GM23338 (cell line): Measurements from ENCODE around the gene MAP1B. TPM values are rescaled to one million over a fixed set of nuclear protein-coding genes. Genes with fewer than 3 reads are reported as not detected.

Experiments
- ATAC-seq: fragments of 200-7000 bp; cut with Tn5 transposase; 3 replicates; pipeline ENCODE4 v1.9.1; 2020
- DNase-seq: peaks from one replicate; pipeline ENCODE4 v3.0.0-alpha.2; 2015; ENCODE audit warnings: low spot score
- H2AFZ ChIP-seq: fragments of 200-600 bp; sonication (generic); 2 replicates; pipeline ENCODE4 v1.8.0; 2016; ENCODE audit warnings: antibody characterized with exemption, mild to moderate bottlenecking, moderate library complexity
- H3F3A ChIP-seq: fragments of 200-600 bp; sonication (generic); replicated peaks from 2 replicates; pipeline ENCODE4 v1.8.0; 2017; ENCODE audit warnings: antibody characterized with exemption, mixed run types, low read depth
- H3K27ac ChIP-seq: fragments of 200-600 bp; sonication (generic); 2 replicates; pipeline ENCODE4 v1.6.1; 2016; ENCODE audit warnings: low read depth
- H3K27me3 ChIP-seq: fragments of 200-600 bp; sonication (generic); 2 replicates; pipeline ENCODE4 v1.8.0; 2016; ENCODE audit warnings: mild to moderate bottlenecking, mixed run types, moderate library complexity; ENCODE audit not compliant: insufficient read depth
- H3K36me3 ChIP-seq: fragments of 200-600 bp; sonication (generic); 2 replicates; pipeline ENCODE4 v1.8.0; 2016; ENCODE audit warnings: mild to moderate bottlenecking; ENCODE audit not compliant: insufficient read depth
- H3K4me1 ChIP-seq: fragments of 200-600 bp; sonication (generic); 2 replicates; pipeline ENCODE4 v1.8.0; 2016; ENCODE audit warnings: mild to moderate bottlenecking, moderate library complexity; ENCODE audit not compliant: insufficient read depth
- H3K4me2 ChIP-seq: fragments of 200-600 bp; sonication (generic); 2 replicates; pipeline ENCODE4 v1.7.1; 2017; ENCODE audit warnings: mixed run types
- H3K4me3 ChIP-seq: fragments of 200-600 bp; sonication (generic); 2 replicates; pipeline ENCODE4 v1.6.1; 2016; ENCODE audit warnings: mixed run types
- H3K79me2 ChIP-seq: fragments of 200-600 bp; sonication (generic); replicated peaks from 2 replicates; pipeline ENCODE4 v1.8.0; 2017; ENCODE audit warnings: mild to moderate bottlenecking; ENCODE audit not compliant: insufficient read depth
- H3K9me2 ChIP-seq: fragments of 200-600 bp; sonication (generic); 2 replicates; pipeline ENCODE4 v1.8.0; 2017; ENCODE audit not compliant: insufficient read depth
- H4K20me1 ChIP-seq: fragments of 200-600 bp; sonication (generic); replicated peaks from 2 replicates; pipeline ENCODE4 v1.8.0; 2017; ENCODE audit warnings: mild to moderate bottlenecking; ENCODE audit not compliant: insufficient read depth
- H3K27ac Mint-ChIP-seq: 2 replicates; pipeline ENCODE4 v1.8.0; 2020; ENCODE audit warnings: inconsistent platforms, mild to moderate bottlenecking, moderate library complexity, mixed read lengths
- H3K27me3 Mint-ChIP-seq: 3 replicates; pipeline ENCODE4 v1.8.0; 2022; ENCODE audit warnings: low read depth, mild to moderate bottlenecking, moderate library complexity, mixed read lengths, inconsistent platforms; ENCODE audit not compliant: insufficient read depth, poor library complexity
- H3K36me3 Mint-ChIP-seq: 3 replicates; pipeline ENCODE4 v1.8.0; 2021; ENCODE audit warnings: low read depth, mild to moderate bottlenecking, inconsistent platforms, moderate library complexity, mixed read lengths
- H3K4me1 Mint-ChIP-seq: 3 replicates; pipeline ENCODE4 v1.8.0; 2020; ENCODE audit warnings: mild to moderate bottlenecking, inconsistent platforms, mixed read lengths
- H3K4me3 Mint-ChIP-seq: 3 replicates; pipeline ENCODE4 v1.8.0; 2021; ENCODE audit warnings: moderate library complexity, mild to moderate bottlenecking, inconsistent platforms, mixed read lengths
- H3K9me3 Mint-ChIP-seq: 3 replicates; pipeline ENCODE4 v1.8.0; 2020; ENCODE audit warnings: moderate library complexity, mild to moderate bottlenecking, inconsistent platforms, mixed read lengths
- CTCF ChIP-seq, 2 experiments: fragments of 200-600 bp in 1 of 2; sonication (generic) in 1 of 2; conservative IDR thresholded peaks; 2 replicates each; pipeline versions ENCODE4 v1.5.1 to v1.6.1; 2016 to 2017; ENCODE audit warnings: antibody characterized with exemption in 2 of 2, low read depth in 2 of 2, mild to moderate bottlenecking in 2 of 2, moderate library complexity in 1 of 2
- ETS1 ChIP-seq: IDR thresholded peaks from 2 replicates; pipeline ENCODE4 v1.6.1; 2016; ENCODE audit warnings: antibody characterized with exemption
- EZH2 ChIP-seq: fragments of 200-600 bp; sonication (generic); IDR thresholded peaks from one replicate; pipeline ENCODE4 v1.8.0; 2017; ENCODE audit warnings: antibody characterized with exemption, mild to moderate bottlenecking, low read depth; ENCODE audit not compliant: unreplicated experiment
- JUNB ChIP-seq: IDR thresholded peaks from one replicate; pipeline ENCODE4 v1.6.1; 2016; ENCODE audit warnings: antibody characterized with exemption; ENCODE audit not compliant: unreplicated experiment
- polyA plus RNA-seq: library from polyadenylated mRNA; unstranded; fragments of >200 nt; fragmentation: Nextera tagmentation; extraction: Ambion mirVana; gene quantifications from 2 replicates; pipeline ENCODE4 v1.2.1, GENCODE V29; 2016
- total RNA-seq: library from RNA; depleted of rRNA; stranded (reverse); fragments of >200 nt; shearing (Covaris generic); gene quantifications from 2 replicates; pipeline ENCODE4 v1.2.3, GENCODE V29; 2014
- TF ChIP-seq, protein P1 (sequence below): fragments of 250-450 bp; sonication (Bioruptor Pico); IDR thresholded peaks from 2 replicates; pipeline ENCODE4 v1.5.0; 2020; ENCODE audit warnings: mild to moderate bottlenecking, moderate library complexity

MAP1B gene
- total and polyA plus RNA-seq, 2 experiments from 2014 or later, result 148 to 263 TPM

GRCh38 chr5:72234265-72234700 is 127.0 kb downstream of the MAP1B start:
- ATAC-seq (no peak), DNase-seq (peak; percentile 43)
- H3K27me3 Mint-ChIP-seq, result peaks cover 3% of the 10 kb centered on the region
- Histone ChIP-seq H3K4me3 (no peak overlapping the region), H3K4me1 (peaks cover 41% of the 10 kb centered on the region), H4K20me1 (no peaks in the 10 kb centered on the region), H2AFZ (no peak overlapping the region), H3K27ac (peak overlapping the region; percentile 75; the same call in 1 of the 2 replicates), H3K4me2 (peak overlapping the region; percentile 10), H3K9me2 (no peaks in the 10 kb centered on the region), H3K27me3 (no peaks in the 10 kb centered on the region), H3K36me3 (peaks cover 7% of the 10 kb centered on the region; the same call in 1 of the 2 replicates), H3K79me2 (no peaks in the 10 kb centered on the region), H3F3A (no peaks in the 10 kb centered on the region)
- peak overlapping the region; percentile 96 for H3K27ac Mint-ChIP-seq
- H3K9me3 Mint-ChIP-seq, result no peaks in the 10 kb centered on the region
- 0 out of 3 replicates have a peak overlapping the region, but pooled peaks have one; percentile 6 for H3K4me3 Mint-ChIP-seq
- TF ChIP-seq, protein P1, sequence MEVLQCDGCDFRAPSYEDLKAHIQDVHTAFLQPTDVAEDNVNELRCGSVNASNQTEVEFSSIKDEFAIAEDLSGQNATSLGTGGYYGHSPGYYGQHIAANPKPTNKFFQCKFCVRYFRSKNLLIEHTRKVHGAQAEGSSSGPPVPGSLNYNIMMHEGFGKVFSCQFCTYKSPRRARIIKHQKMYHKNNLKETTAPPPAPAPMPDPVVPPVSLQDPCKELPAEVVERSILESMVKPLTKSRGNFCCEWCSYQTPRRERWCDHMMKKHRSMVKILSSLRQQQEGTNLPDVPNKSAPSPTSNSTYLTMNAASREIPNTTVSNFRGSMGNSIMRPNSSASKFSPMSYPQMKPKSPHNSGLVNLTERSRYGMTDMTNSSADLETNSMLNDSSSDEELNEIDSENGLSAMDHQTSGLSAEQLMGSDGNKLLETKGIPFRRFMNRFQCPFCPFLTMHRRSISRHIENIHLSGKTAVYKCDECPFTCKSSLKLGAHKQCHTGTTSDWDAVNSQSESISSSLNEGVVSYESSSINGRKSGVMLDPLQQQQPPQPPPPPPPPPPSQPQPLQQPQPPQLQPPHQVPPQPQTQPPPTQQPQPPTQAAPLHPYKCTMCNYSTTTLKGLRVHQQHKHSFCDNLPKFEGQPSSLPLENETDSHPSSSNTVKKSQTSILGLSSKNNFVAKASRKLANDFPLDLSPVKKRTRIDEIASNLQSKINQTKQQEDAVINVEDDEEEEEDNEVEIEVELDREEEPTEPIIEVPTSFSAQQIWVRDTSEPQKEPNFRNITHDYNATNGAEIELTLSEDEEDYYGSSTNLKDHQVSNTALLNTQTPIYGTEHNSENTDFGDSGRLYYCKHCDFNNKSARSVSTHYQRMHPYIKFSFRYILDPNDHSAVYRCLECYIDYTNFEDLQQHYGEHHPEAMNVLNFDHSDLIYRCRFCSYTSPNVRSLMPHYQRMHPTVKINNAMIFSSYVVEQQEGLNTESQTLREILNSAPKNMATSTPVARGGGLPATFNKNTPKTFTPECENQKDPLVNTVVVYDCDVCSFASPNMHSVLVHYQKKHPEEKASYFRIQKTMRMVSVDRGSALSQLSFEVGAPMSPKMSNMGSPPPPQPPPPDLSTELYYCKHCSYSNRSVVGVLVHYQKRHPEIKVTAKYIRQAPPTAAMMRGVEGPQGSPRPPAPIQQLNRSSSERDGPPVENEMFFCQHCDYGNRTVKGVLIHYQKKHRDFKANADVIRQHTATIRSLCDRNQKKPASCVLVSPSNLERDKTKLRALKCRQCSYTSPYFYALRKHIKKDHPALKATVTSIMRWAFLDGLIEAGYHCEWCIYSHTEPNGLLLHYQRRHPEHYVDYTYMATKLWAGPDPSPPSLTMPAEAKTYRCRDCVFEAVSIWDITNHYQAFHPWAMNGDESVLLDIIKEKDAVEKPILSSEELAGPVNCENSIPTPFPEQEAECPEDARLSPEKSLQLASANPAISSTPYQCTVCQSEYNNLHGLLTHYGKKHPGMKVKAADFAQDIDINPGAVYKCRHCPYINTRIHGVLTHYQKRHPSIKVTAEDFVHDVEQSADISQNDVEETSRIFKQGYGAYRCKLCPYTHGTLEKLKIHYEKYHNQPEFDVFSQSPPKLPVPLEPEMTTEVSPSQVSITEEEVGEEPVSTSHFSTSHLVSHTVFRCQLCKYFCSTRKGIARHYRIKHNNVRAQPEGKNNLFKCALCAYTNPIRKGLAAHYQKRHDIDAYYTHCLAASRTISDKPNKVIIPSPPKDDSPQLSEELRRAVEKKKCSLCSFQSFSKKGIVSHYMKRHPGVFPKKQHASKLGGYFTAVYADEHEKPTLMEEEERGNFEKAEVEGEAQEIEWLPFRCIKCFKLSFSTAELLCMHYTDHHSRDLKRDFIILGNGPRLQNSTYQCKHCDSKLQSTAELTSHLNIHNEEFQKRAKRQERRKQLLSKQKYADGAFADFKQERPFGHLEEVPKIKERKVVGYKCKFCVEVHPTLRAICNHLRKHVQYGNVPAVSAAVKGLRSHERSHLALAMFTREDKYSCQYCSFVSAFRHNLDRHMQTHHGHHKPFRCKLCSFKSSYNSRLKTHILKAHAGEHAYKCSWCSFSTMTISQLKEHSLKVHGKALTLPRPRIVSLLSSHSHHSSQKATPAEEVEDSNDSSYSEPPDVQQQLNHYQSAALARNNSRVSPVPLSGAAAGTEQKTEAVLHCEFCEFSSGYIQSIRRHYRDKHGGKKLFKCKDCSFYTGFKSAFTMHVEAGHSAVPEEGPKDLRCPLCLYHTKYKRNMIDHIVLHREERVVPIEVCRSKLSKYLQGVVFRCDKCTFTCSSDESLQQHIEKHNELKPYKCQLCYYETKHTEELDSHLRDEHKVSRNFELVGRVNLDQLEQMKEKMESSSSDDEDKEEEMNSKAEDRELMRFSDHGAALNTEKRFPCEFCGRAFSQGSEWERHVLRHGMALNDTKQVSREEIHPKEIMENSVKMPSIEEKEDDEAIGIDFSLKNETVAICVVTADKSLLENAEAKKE (CRISPR knock-in tag), result no peak
- no peak for TF ChIP-seq ETS1
- no peak for TF ChIP-seq EZH2
- TF ChIP-seq CTCF (conservative IDR thresholded peaks at IDR 0.05; ENCODE audit: low read depth in 2 of 2), result no peak
- no peak for TF ChIP-seq JUNB
- peaks cover 58% of the 10 kb centered on the region for H3K4me1 Mint-ChIP-seq
- peaks cover 27% of the 10 kb centered on the region; the same call in 2 of the 3 replicates for H3K36me3 Mint-ChIP-seq
